Measurements from ENCODE around the gene OPCML. TPM values are rescaled to one million over a fixed set of nuclear protein-coding genes. Genes with fewer than 3 reads are reported as not detected.

Gene OPCML
- total RNA-seq, 1 experiment from 2014 or later, result not detected

DNA sequence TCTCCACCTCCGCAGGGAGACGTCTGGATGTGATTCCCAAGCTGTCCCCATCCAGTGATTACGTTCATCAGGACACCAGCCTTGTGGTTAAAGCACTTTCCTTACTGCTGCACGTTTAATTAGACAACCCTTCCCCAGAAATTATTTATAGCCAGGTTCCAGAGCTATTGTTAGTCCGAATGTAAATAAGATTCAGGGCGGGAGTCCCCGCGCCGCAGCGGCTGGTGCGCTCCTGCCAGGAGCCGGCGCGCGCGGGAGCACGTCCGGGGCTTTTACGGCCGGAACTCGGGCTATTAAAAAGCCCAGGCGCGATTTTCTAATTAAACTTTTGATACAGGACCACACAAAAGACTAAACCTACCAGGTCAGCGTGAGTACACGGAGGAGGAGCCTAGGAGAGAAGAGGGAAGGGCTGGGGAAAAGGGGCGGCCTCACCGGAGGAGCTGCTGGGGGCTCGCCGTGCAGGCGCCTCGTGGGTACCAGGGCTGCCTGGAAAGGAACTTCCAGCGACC is 538.3 kb downstream of the OPCML start:
- in situ Hi-C loops (cut with HindIII; ENCODE audit: low pct_unique_long_range_greater_than_20kb, low sequenced_read_pairs), result no loop called here

DNA sequence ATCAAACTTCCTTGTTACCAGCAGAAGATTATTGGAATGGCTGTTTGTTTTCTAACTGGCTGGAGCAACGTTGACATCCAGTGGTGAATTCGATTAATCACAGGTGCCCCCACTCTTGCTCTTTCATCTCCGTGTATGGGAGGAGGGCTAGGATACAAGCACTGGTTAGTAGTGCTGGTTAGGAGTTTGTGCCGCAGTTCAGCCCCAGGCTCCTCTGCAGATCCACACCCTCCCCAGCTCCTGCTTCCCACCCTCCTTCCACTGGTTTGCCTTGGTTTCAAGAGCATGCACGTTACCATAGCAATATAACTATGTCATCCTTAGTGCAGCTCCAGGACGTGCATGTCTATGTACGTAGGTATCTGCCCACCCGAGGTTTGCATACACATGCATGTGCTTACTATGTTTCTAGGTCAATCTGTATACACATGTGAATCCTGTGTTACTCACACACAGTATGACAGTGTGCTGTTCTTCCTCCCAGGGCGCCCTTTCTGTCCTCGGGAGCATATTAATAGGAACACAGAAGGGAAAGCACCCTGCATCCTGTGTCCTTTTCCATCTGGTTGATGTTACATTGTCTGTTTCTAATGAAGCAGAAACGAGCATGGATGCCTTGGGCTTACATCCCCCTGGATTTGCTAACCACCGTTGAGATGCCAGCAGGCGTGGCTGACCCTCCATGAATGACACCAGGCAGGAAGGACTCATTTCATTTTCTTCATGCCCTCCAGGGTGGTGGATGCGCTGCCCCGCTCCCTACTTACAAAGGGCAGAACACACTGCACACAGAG is 539.3 kb downstream of the OPCML start:
- TF ChIP-seq, protein P1, sequence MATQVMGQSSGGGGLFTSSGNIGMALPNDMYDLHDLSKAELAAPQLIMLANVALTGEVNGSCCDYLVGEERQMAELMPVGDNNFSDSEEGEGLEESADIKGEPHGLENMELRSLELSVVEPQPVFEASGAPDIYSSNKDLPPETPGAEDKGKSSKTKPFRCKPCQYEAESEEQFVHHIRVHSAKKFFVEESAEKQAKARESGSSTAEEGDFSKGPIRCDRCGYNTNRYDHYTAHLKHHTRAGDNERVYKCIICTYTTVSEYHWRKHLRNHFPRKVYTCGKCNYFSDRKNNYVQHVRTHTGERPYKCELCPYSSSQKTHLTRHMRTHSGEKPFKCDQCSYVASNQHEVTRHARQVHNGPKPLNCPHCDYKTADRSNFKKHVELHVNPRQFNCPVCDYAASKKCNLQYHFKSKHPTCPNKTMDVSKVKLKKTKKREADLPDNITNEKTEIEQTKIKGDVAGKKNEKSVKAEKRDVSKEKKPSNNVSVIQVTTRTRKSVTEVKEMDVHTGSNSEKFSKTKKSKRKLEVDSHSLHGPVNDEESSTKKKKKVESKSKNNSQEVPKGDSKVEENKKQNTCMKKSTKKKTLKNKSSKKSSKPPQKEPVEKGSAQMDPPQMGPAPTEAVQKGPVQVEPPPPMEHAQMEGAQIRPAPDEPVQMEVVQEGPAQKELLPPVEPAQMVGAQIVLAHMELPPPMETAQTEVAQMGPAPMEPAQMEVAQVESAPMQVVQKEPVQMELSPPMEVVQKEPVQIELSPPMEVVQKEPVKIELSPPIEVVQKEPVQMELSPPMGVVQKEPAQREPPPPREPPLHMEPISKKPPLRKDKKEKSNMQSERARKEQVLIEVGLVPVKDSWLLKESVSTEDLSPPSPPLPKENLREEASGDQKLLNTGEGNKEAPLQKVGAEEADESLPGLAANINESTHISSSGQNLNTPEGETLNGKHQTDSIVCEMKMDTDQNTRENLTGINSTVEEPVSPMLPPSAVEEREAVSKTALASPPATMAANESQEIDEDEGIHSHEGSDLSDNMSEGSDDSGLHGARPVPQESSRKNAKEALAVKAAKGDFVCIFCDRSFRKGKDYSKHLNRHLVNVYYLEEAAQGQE (IDR thresholded peaks at IDR 0.05; ENCODE audit: insufficient read depth in 1 of 2, low read depth in 2 of 2, low read length in 1 of 2), result no peak
- no peak for TF ChIP-seq TCF7L2 (IDR thresholded peaks at IDR 0.05; ENCODE audit: low read depth, low read length)
- TF ChIP-seq, protein P2, sequence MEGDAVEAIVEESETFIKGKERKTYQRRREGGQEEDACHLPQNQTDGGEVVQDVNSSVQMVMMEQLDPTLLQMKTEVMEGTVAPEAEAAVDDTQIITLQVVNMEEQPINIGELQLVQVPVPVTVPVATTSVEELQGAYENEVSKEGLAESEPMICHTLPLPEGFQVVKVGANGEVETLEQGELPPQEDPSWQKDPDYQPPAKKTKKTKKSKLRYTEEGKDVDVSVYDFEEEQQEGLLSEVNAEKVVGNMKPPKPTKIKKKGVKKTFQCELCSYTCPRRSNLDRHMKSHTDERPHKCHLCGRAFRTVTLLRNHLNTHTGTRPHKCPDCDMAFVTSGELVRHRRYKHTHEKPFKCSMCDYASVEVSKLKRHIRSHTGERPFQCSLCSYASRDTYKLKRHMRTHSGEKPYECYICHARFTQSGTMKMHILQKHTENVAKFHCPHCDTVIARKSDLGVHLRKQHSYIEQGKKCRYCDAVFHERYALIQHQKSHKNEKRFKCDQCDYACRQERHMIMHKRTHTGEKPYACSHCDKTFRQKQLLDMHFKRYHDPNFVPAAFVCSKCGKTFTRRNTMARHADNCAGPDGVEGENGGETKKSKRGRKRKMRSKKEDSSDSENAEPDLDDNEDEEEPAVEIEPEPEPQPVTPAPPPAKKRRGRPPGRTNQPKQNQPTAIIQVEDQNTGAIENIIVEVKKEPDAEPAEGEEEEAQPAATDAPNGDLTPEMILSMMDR (IDR thresholded peaks at IDR 0.05), result 0 out of 2 replicates have a peak, but pooled peaks have one; percentile 14
- Histone ChIP-seq H3K27ac (ENCODE audit: low read length) (no peak overlapping the region), H3K27me3 (ENCODE audit: control insufficient read depth, insufficient read depth, low read length) (peaks cover 5% of the 10 kb centered on the region), H3K9me3 (ENCODE audit: control insufficient read depth, insufficient read depth, low read depth, low read length) (no peaks in the 10 kb centered on the region), H3K4me3 (ENCODE audit: low read depth in 2 of 2, low read length in 2 of 2) (no peak overlapping the region), H3K4me1 (ENCODE audit: control insufficient read depth, insufficient read depth, low read length) (no peaks in the 10 kb centered on the region), H3K36me3 (ENCODE audit: control insufficient read depth, insufficient read depth, low read length) (no peaks in the 10 kb centered on the region)
- ATAC-seq (no peak), DNase-seq (ENCODE audit: low read depth, low spot score) (no peak)
- intact Hi-C loops (cut with micrococcal nuclease; ENCODE audit: unreplicated experiment) (no loop called here), in situ Hi-C loops (cut with HindIII; ENCODE audit: low pct_unique_long_range_greater_than_20kb, low sequenced_read_pairs) (no loop called here)
- no TSS peak for BruUV-seq (replicated peaks)
- ChIA-PET POLR2A (no interaction called here), CTCF (no interaction called here)

More for the DNA sequence above, 538.3 kb downstream of the OPCML start:
- Histone ChIP-seq H3K27me3 (ENCODE audit: control insufficient read depth, insufficient read depth, low read length) (peaks cover 5% of the 10 kb centered on the region), H3K4me1 (ENCODE audit: control insufficient read depth, insufficient read depth, low read length) (no peaks in the 10 kb centered on the region), H3K36me3 (ENCODE audit: control insufficient read depth, insufficient read depth, low read length) (no peaks in the 10 kb centered on the region), H3K9me3 (ENCODE audit: control insufficient read depth, insufficient read depth, low read depth, low read length) (no peaks in the 10 kb centered on the region), H3K4me3 (ENCODE audit: low read depth in 2 of 2, low read length in 2 of 2) (no peak overlapping the region), H3K27ac (ENCODE audit: low read length) (no peak overlapping the region)
- no peak for DNase-seq (ENCODE audit: low read depth, low spot score)
- BruUV-seq (replicated peaks), result no TSS peak
- TF ChIP-seq, protein P1 (IDR thresholded peaks at IDR 0.05; ENCODE audit: insufficient read depth in 1 of 2, low read depth in 2 of 2, low read length in 1 of 2), result no peak
- no peak for TF ChIP-seq TCF7L2 (IDR thresholded peaks at IDR 0.05; ENCODE audit: low read depth, low read length)
- TF ChIP-seq POLR2AphosphoS5 (IDR thresholded peaks at IDR 0.05; ENCODE audit: low read depth, low read length), result no peak
- TF ChIP-seq, protein P2 (IDR thresholded peaks at IDR 0.05), result no peak
- TF ChIP-seq SIN3A (IDR thresholded peaks at IDR 0.05; ENCODE audit: borderline replicate concordance, insufficient read depth, low read depth, low read length), result no peak
- intact Hi-C loops (cut with micrococcal nuclease; ENCODE audit: unreplicated experiment), result no loop called here
- CTCF ChIA-PET, result no interaction called here
- POLR2A ChIA-PET, result no interaction called here
- ATAC-seq, result no peak
